AG09319 (cell line): ENCODE data around the gene COL5A3.
A peak's percentile ranks its signal among the peaks of the same experiment; 100 is the strongest.
"Not testable (repeated sequence)": the region's sequence is repeated elsewhere in the genome, so short reads cannot be mapped to it uniquely, and the experiment has no call there.

Experiments
- DNase-seq: peaks from one replicate; pipeline ENCODE4 v3.0.0-alpha.2; 2010; ENCODE audit warnings: low read depth; ENCODE audit errors: extremely low read depth
- TF ChIP-seq, protein P1 (sequence below): IDR thresholded peaks from 2 replicates; pipeline ENCODE4 v1.5.1; 2011; ENCODE audit warnings: low read depth, mild to moderate bottlenecking, inconsistent platforms, low read length, moderate library complexity

The COL5A3 gene

DNA sequence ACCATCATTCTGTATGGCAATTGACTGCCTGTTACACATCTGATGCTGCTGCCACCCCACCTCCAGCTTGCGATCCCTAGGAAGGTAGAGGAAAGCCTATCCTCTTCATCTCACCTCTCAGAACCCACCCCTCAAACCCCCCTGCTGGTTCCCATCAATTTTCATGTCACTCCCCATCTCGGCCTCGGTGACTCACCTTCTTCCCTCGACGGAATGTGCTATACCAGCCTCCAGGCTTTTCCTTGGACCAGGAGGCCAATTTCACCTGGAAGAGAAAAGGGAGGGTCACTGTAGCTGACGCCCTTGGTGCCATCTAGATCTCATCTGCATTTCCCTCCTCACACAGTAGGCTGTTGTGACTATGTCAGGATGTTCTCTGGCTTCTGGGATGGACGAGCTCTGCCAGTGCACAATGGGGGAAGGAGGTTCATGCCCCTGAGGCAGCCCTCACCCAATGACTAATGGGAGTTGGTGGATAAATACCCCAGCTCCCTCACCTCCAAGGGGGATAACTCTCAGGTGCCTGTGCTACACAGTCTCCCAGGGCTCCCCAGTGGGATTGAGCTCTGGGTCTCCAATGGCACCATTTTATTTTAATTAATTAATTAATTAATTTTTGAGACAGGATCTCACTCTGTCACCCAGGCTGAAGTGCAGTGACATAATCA, 47.5 kb downstream of the COL5A3 start:
- no peak for DNase-seq
- TF ChIP-seq, protein P1, sequence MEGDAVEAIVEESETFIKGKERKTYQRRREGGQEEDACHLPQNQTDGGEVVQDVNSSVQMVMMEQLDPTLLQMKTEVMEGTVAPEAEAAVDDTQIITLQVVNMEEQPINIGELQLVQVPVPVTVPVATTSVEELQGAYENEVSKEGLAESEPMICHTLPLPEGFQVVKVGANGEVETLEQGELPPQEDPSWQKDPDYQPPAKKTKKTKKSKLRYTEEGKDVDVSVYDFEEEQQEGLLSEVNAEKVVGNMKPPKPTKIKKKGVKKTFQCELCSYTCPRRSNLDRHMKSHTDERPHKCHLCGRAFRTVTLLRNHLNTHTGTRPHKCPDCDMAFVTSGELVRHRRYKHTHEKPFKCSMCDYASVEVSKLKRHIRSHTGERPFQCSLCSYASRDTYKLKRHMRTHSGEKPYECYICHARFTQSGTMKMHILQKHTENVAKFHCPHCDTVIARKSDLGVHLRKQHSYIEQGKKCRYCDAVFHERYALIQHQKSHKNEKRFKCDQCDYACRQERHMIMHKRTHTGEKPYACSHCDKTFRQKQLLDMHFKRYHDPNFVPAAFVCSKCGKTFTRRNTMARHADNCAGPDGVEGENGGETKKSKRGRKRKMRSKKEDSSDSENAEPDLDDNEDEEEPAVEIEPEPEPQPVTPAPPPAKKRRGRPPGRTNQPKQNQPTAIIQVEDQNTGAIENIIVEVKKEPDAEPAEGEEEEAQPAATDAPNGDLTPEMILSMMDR, result no peak

GRCh38 chr19:9961103-9961502, 49.2 kb downstream of the COL5A3 start:
- TF ChIP-seq, protein P1, result no peak
- no peak for DNase-seq

GRCh38 chr19:9958379-9958821, 51.9 kb downstream of the COL5A3 start:
- DNase-seq, result peak; percentile 91
- TF ChIP-seq, protein P1, result no peak

DNA sequence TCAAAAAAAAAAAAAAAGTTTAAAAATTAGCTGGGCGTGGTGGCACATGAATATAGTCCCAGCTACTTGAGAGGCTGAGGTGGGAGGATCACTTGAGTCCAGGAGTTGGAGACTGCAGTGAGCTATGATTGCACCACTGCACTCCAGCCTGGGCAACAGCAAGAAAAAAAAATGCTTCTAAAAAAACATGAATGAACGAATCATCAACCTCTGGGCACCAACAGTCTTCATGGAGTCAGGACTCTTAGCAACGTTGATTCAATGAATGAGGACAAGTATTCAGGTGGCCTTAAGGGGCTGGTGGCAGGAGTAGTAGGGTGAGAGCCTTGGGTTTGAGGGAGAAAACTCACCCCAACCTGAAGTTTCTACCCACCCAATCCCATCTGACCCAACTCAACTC, 53.3 kb downstream of the COL5A3 start:
- DNase-seq, result no peak
- TF ChIP-seq, protein P1, result no peak

DNA sequence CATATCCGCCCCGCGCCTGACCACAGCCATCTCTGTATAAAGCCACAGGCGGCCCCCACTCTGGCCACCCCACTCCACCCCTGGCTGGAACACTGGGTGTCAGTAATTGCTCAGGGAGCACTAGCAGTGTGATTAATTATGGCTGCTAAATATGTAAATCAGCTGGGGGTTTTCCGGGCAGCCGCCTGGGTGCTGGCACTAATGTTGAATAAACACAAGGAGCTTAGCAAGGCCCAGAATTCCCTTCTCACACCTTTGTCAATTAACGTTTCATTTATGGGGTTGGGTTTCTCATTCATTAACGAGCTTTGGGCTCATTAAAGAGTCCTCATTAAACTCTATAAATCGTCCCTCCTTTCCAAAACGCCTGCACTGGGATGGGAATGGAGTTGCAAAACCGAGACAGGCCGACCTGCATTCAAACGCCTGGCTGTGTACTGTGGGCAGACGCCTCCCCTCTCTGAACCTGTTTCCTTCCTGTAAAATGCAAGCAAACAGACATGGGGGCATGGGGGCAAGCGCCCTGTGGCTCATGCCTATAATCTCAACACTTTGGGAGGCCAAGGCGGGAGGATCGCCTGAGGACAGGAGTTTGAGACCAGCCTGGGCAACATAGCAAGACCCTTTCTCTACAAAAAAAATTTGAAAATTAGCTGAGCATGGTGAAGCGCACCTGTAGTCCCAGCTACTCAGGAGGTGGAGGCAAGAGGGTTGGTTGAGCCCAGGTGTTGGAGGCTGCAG, 56.3 kb downstream of the COL5A3 start:
- TF ChIP-seq, protein P1, result no peak

GRCh38 chr19:9952276-9952675, 58.0 kb downstream of the COL5A3 start:
- DNase-seq, result no peak
- TF ChIP-seq, protein P1, result no peak

More for the DNA sequence above, 56.3 kb downstream of the COL5A3 start:
- DNase-seq, result no peak

DNA sequence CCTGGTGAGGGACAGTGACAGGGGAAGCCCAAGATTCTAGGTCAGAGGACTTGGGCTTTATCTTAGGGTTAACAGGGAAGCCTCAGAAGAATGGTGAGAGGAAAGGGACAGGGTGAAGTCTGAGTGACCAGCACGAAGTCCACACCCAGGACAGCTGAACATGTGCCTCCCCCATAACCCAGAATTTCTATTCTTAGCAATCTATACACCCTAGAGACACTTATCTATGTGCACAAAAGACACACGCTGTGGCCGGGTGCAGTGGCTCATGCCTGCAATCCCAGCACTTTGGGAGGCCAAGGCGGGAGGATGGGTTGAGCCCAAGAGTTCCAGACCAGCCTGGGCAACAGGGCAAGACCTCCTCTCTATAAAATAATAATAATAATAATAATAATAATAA, 62.9 kb downstream of the COL5A3 start:
- TF ChIP-seq, protein P1, result no peak
- no peak for DNase-seq

DNA sequence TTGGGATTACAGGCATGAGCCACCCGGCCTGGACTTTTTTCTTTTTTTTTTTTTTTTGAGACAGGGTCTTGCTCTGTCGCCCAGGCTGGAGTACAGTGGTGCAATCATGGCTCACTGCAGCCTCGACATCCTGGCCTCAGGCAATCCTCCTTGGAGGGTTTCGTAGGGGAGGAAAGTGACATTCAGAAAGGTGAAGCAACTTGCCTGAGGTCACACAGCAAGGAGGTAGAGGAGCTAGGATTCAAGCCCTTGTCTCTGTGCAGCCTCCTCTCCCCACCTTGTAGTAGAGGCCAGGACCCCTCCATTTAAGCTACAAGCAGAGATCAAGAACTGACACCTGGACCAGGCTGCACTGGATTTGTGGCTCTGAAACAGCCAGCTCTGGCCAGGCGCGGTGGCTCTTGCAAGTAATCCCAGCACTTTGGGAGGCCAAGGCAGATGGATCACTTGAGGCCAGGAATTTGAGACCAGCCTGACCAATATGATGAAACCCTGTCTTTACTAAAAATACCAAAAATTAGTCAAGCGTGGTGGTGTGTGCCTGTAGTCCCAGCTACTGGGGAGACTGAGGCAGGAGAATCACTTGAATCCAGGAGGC, 63.7 kb downstream of the COL5A3 start:
- DNase-seq, result not testable (repeated sequence)
